ENCODE measurements around the gene BTN1A1.

DNA sequence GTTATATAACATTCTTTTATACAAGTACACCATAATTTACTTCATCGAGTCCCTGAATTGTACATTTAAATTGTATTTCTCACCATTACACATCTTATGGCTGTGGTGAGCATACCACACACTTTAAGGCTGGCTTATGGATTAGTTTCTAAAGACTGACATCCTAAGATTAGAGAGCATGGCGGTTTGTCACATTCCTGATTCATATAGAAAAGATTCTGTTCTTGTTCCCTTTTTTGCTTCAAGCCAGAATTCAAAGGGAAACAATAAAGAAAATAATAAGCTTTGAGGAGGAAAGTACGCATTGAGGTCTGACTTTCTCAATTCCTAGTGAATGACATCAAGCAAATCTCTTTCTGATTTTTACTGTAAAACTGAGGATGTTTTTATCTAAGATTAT, 2.5 kb downstream of the BTN1A1 start:
- TF ChIP-seq, protein P1, sequence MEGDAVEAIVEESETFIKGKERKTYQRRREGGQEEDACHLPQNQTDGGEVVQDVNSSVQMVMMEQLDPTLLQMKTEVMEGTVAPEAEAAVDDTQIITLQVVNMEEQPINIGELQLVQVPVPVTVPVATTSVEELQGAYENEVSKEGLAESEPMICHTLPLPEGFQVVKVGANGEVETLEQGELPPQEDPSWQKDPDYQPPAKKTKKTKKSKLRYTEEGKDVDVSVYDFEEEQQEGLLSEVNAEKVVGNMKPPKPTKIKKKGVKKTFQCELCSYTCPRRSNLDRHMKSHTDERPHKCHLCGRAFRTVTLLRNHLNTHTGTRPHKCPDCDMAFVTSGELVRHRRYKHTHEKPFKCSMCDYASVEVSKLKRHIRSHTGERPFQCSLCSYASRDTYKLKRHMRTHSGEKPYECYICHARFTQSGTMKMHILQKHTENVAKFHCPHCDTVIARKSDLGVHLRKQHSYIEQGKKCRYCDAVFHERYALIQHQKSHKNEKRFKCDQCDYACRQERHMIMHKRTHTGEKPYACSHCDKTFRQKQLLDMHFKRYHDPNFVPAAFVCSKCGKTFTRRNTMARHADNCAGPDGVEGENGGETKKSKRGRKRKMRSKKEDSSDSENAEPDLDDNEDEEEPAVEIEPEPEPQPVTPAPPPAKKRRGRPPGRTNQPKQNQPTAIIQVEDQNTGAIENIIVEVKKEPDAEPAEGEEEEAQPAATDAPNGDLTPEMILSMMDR (IDR thresholded peaks at IDR 0.05): no peak
- TF ChIP-seq POLR2A (IDR thresholded peaks at IDR 0.05): no peak
- no peak for TF ChIP-seq POLR2AphosphoS5 (IDR thresholded peaks at IDR 0.05)

Measured in prostate gland (tissue), 2 donors.